H1 (cell line): ENCODE results near the gene CHTF18. TPM values are rescaled to one million over a fixed set of nuclear protein-coding genes. Genes with fewer than 3 reads are reported as not detected.

Source experiments
- CTCF ChIA-PET: fragments of 300-600 bp; sonication (Branson Sonifier 250); formaldehyde crosslinking; loops from one replicate; lab custom pipeline; 2021; ENCODE audit not compliant: partially characterized antibody; lab: Charles Lee
- POLR2A ChIA-PET: fragments of 300-600 bp; sonication (Branson Sonifier 250); formaldehyde crosslinking; loops from one replicate; lab custom pipeline; 2021; ENCODE audit warnings: inconsistent platforms; ENCODE audit not compliant: partially characterized antibody; lab: Charles Lee
- DNase-seq, 2 experiments: peaks; one replicate each; pipeline versions ENCODE4 v3.0.0 to v3.0.0-alpha.2; 2010 to 2022; ENCODE audit warnings: low spot score in 2 of 2, low read depth in 1 of 2, mixed read lengths in 1 of 2
- FAIRE-seq: peaks from 2 replicates; lab custom pipeline; 2011; peaks lifted over from hg19 to GRCh38; lab: Jason Lieb, UNC
- H2AFZ ChIP-seq: 2 replicates; pipeline ENCODE4 v1.8.1; 2012; ENCODE audit warnings: low read length, inconsistent platforms
- H2AK5ac ChIP-seq: 2 replicates; pipeline ENCODE4 v1.6.1; 2013; ENCODE audit warnings: low read depth, low read length
- H2BK120ac ChIP-seq: replicated peaks from 2 replicates; pipeline ENCODE3; 2013; ENCODE audit warnings: low read depth, low read length, inconsistent platforms
- H2BK12ac ChIP-seq: 2 replicates; pipeline ENCODE4 v1.6.1; 2013; ENCODE audit warnings: low read depth, low read length
- H2BK15ac ChIP-seq: 2 replicates; pipeline ENCODE4 v1.6.1; 2013; ENCODE audit warnings: low read length
- H2BK20ac ChIP-seq: 2 replicates; pipeline ENCODE4 v1.6.1; 2013; ENCODE audit warnings: low read length
- H2BK5ac ChIP-seq: 2 replicates; pipeline ENCODE4 v1.6.1; 2013; ENCODE audit warnings: low read depth, low read length
- H3K14ac ChIP-seq: 2 replicates; pipeline ENCODE4 v1.6.1; 2013; ENCODE audit warnings: inconsistent platforms; ENCODE audit not compliant: insufficient read length
- H3K18ac ChIP-seq: 2 replicates; pipeline ENCODE4 v1.6.1; 2013; ENCODE audit warnings: low read length; ENCODE audit errors: extremely low read depth
- H3K23ac ChIP-seq: 2 replicates; pipeline ENCODE4 v1.6.1; 2013; ENCODE audit warnings: inconsistent platforms; ENCODE audit not compliant: insufficient read length
- H3K23me2 ChIP-seq: 2 replicates; pipeline ENCODE4 v1.6.1; 2013; ENCODE audit warnings: low read depth, low read length
- H3K27ac ChIP-seq: 2 replicates; pipeline ENCODE4 v1.6.1; 2011; ENCODE audit warnings: low read depth, low read length, inconsistent platforms
- H3K27me3 ChIP-seq, 4 experiments: replicated peaks in 1 of 4; 1 replicate in 1 of 4; 2 replicates in 3 of 4; pipeline versions ENCODE4 v1.6.1 to v1.8.1; 2011 to 2013; ENCODE audit warnings: low read length in 3 of 4, mild to moderate bottlenecking in 3 of 4, inconsistent platforms in 2 of 4, mixed read lengths in 2 of 4, moderate library complexity in 1 of 4; ENCODE audit not compliant: control insufficient read depth in 3 of 4, insufficient read depth in 3 of 4; ENCODE audit errors: extremely low read depth in 1 of 4
- H3K36me3 ChIP-seq, 4 experiments: 2 replicates each; pipeline versions ENCODE4 v1.6.1 to v1.8.1; 2011 to 2013; ENCODE audit warnings: mild to moderate bottlenecking in 4 of 4, low read length in 3 of 4, moderate library complexity in 2 of 4, control low read depth in 1 of 4, inconsistent platforms in 1 of 4; ENCODE audit not compliant: insufficient read depth in 4 of 4, control insufficient read depth in 2 of 4
- H3K4ac ChIP-seq: replicated peaks from 2 replicates; pipeline ENCODE3; 2013; ENCODE audit warnings: low read length, low read depth, mixed read lengths, inconsistent platforms; ENCODE audit not compliant: insufficient read length
- H3K4me1 ChIP-seq, 4 experiments: replicated peaks in 1 of 4; 1 replicate in 1 of 4; 2 replicates in 3 of 4; pipeline versions ENCODE4 v1.6.1 to v1.8.1; 2011 to 2013; ENCODE audit warnings: low read length in 3 of 4, inconsistent platforms in 2 of 4, mixed read lengths in 1 of 4; ENCODE audit not compliant: insufficient read depth in 4 of 4, control insufficient read depth in 3 of 4
- H3K4me2 ChIP-seq, 2 experiments: 2 replicates each; pipeline versions ENCODE4 v1.6.1 to v1.8.1; 2011 to 2013; ENCODE audit warnings: low read depth in 2 of 2, low read length in 2 of 2, control low read depth in 1 of 2, inconsistent platforms in 1 of 2, mild to moderate bottlenecking in 1 of 2; ENCODE audit not compliant: insufficient read depth in 1 of 2
- H3K4me3 ChIP-seq, 4 experiments: fragments of 200-600, 300-600 bp in 1 of 4; sonication (generic), shearing (Covaris generic), sonication (Bioruptor Twin) in 1 of 4; 2 replicates each; pipeline versions ENCODE4 v1.5.1 to v1.8.1; 2011 to 2016; ENCODE audit warnings: low read length in 4 of 4, low read depth in 3 of 4, control low read depth in 2 of 4, inconsistent platforms in 2 of 4, mild to moderate bottlenecking in 2 of 4, mixed read lengths in 1 of 4, moderate library complexity in 1 of 4; ENCODE audit not compliant: insufficient read depth in 2 of 4; ENCODE audit errors: extremely low read depth in 1 of 4
- H3K56ac ChIP-seq: replicated peaks from 2 replicates; pipeline ENCODE3; 2013; ENCODE audit warnings: low read depth, mild to moderate bottlenecking, mixed read lengths, low read length, inconsistent platforms; ENCODE audit not compliant: insufficient read length
- H3K79me1 ChIP-seq: 2 replicates; pipeline ENCODE4 v1.6.1; 2013; ENCODE audit warnings: low read depth, low read length, control low read depth
- H3K79me2 ChIP-seq, 2 experiments: 2 replicates each; pipeline versions ENCODE4 v1.6.1 to v1.8.1; 2012 to 2013; ENCODE audit warnings: low read length in 2 of 2, mild to moderate bottlenecking in 2 of 2, inconsistent platforms in 1 of 2; ENCODE audit not compliant: insufficient read depth in 2 of 2, control insufficient read depth in 1 of 2
- H3K9ac ChIP-seq, 4 experiments: replicated peaks in 1 of 4; 1 replicate in 1 of 4; 2 replicates in 3 of 4; pipeline versions ENCODE4 v1.6.1 to v1.8.1; 2011 to 2013; ENCODE audit warnings: low read depth in 3 of 4, low read length in 3 of 4, control low read depth in 2 of 4, mild to moderate bottlenecking in 2 of 4, moderate library complexity in 2 of 4, inconsistent platforms in 1 of 4; ENCODE audit errors: extremely low read depth in 1 of 4
- H3K9me3 ChIP-seq, 2 experiments: 2 replicates each; pipeline versions ENCODE4 v1.6.1 to v1.8.1; 2012 to 2013; ENCODE audit warnings: mild to moderate bottlenecking in 2 of 2, moderate library complexity in 2 of 2, control low read depth in 1 of 2, inconsistent platforms in 1 of 2, low read depth in 1 of 2, low read length in 1 of 2, mixed read lengths in 1 of 2; ENCODE audit not compliant: insufficient read depth in 2 of 2
- H4K20me1 ChIP-seq, 2 experiments: replicated peaks in 1 of 2; 2 replicates each; pipeline versions ENCODE3 to v1.8.1; 2011 to 2013; ENCODE audit warnings: inconsistent platforms in 2 of 2, low read length in 2 of 2, mild to moderate bottlenecking in 1 of 2; ENCODE audit not compliant: insufficient read depth in 2 of 2, control insufficient read depth in 1 of 2
- H4K5ac ChIP-seq: 2 replicates; pipeline ENCODE4 v1.6.1; 2013; ENCODE audit warnings: low read length, low read depth, mixed read lengths, inconsistent platforms; ENCODE audit not compliant: insufficient read length
- H4K8ac ChIP-seq: 2 replicates; pipeline ENCODE4 v1.8.0; 2013; ENCODE audit warnings: mild to moderate bottlenecking, moderate library complexity, low read length, inconsistent platforms; ENCODE audit not compliant: insufficient read depth; ENCODE audit errors: extremely low read depth
- H4K91ac ChIP-seq: replicated peaks from 2 replicates; pipeline ENCODE3; 2013; ENCODE audit warnings: low read length, mixed read lengths, inconsistent platforms; ENCODE audit not compliant: insufficient read length
- BACH1 ChIP-seq: IDR thresholded peaks from 2 replicates; pipeline ENCODE4 v1.6.1; 2012; ENCODE audit warnings: low read length, improper control_type of control experiment
- CTBP2 ChIP-seq: IDR thresholded peaks from 2 replicates; pipeline ENCODE4 v1.7.0; 2011; ENCODE audit warnings: borderline replicate concordance, mild to moderate bottlenecking, moderate library complexity, mixed read lengths, low read length; ENCODE audit not compliant: insufficient read depth, insufficient read length
- RBBP5 ChIP-seq: IDR thresholded peaks from 2 replicates; pipeline ENCODE4 v1.7.1; 2012; ENCODE audit warnings: low read depth, mild to moderate bottlenecking, inconsistent platforms, low read length, moderate library complexity, borderline replicate concordance
- TAF1 ChIP-seq: IDR thresholded peaks from 2 replicates; pipeline ENCODE4 v1.6.1; 2011; ENCODE audit warnings: mild to moderate bottlenecking, low read depth, low read length
- YY1 ChIP-seq: IDR thresholded peaks from 2 replicates; pipeline ENCODE4 v1.6.1; 2011; ENCODE audit warnings: low read depth, mild to moderate bottlenecking, low read length
- WGBS, 2 experiments: shearing (Covaris generic) in 1 of 2; methylation state at CpG; one replicate each; pipeline versions ENCODE4 v1.1.6 to v1.1.7; 2013 to 2015; ENCODE audit warnings: low lambda C conversion rate in 2 of 2, mixed read lengths in 2 of 2, inconsistent platforms in 1 of 2, low coverage in 1 of 2, missing lambda C conversion rate in 1 of 2; ENCODE audit not compliant: insufficient replicate concordance in 2 of 2, insufficient coverage in 1 of 2, insufficient read length in 1 of 2; ENCODE audit errors: extremely low coverage in 1 of 2, missing lambda C conversion rate in 1 of 2; 5-methylcytosine and 5-hydroxymethylcytosine counted together
- polyA plus RNA-seq, 7 experiments: library from polyadenylated mRNA; depleted of rRNA in 3 of 7; stranded (reverse) in 5 of 7; unstranded in 2 of 7; fragments of >200 nt in 5 of 7; fragments of 200-250 nt in 2 of 7; gene quantifications; 1 replicate in 5 of 7; 2 replicates in 1 of 7; 4 replicates in 1 of 7; pipeline versions ENCODE4 v1.2.1 to v1.2.3, GENCODE V29; 2011 to 2013; ENCODE audit warnings: missing spikeins in 2 of 7, mixed read lengths in 2 of 7
- total RNA-seq: library from RNA; stranded (reverse); fragmentation: NEBNext Ultra II Directional; extraction: Animal tissue kit (Norgen Biotek cat#: 25700); gene quantifications from 2 replicates; pipeline ENCODE4 v1.2.1, GENCODE V29; 2021

Gene CHTF18
- total and polyA plus RNA-seq, 2 of the 8 experiments (the other 6 are each of a cell fraction or from before 2014, with no cell fraction given): 75.3 to 104 TPM

GRCh38 chr16:797120-797420 lies 8.7 kb downstream of the CHTF18 start:
- no peak overlapping the region for H3K18ac ChIP-seq
- H2BK20ac ChIP-seq: no peak overlapping the region
- no peak overlapping the region for H3K9ac ChIP-seq
- 100% methylated on average over 1 of the region's 2 CpGs; no CpG with 5 or more reads in 1 of the 2 experiments for WGBS, 2 experiments
- H3K36me3 ChIP-seq: peaks cover 0 to 38% (median under 1%) of the 10 kb centered on the region in 4 experiments; a peak in 6 of 8 replicates
- peaks cover 0 to 13% (median 7%) of the 10 kb centered on the region in 4 experiments; a peak in 5 of 7 replicates for H3K27me3 ChIP-seq
- no peak overlapping the region for H2AFZ ChIP-seq
- H2AK5ac ChIP-seq: no peak overlapping the region
- H3K4me1 ChIP-seq: peaks cover 0 to 17% (median 3%) of the 10 kb centered on the region in 4 experiments; a peak in 4 of 7 replicates
- FAIRE-seq (no peak), DNase-seq (peak in 1 of 2 experiments; percentile 83)
- no peak overlapping the region for H2BK120ac ChIP-seq
- H4K5ac ChIP-seq: no peak overlapping the region
- H2BK12ac ChIP-seq: no peak overlapping the region
- TF ChIP-seq CTBP2: no peak
- no peak for TF ChIP-seq BACH1
- no peak for TF ChIP-seq RBBP5
- TF ChIP-seq TAF1: no peak
- TF ChIP-seq YY1: no peak
- no peak overlapping the region for H3K4me3 ChIP-seq
- no peak overlapping the region for H3K23ac ChIP-seq
- no peaks in the 10 kb centered on the region for H3K79me1 ChIP-seq
- H3K27ac ChIP-seq: no peak overlapping the region
- H3K4me2 ChIP-seq: no peak overlapping the region
- H4K20me1 ChIP-seq: peaks cover 5 to 17% of the 10 kb centered on the region in 2 experiments
- POLR2A ChIA-PET: interaction anchor here (1.0 to 1.8 kb wide), 3 partner anchors 9 to 76 kb away, joined by 3 to 5 read pairs (median 3); partner anchors contain the start of genes ANTKMT, CHTF18 and RPUSD1
- CTCF ChIA-PET: interaction anchor here (2.8 kb wide), 1 partner anchor 84 kb away, joined by 11 read pairs; no protein-coding TSS in a partner anchor
- no peak overlapping the region for H2BK5ac ChIP-seq
- H4K8ac ChIP-seq: no peak overlapping the region
- H3K56ac ChIP-seq: no peak overlapping the region
- H3K79me2 ChIP-seq: no peaks in the 10 kb centered on the region
- H3K23me2 ChIP-seq: peaks cover 3% of the 10 kb centered on the region; the same call in 1 of the 2 replicates
- no peak overlapping the region for H2BK15ac ChIP-seq
- H3K9me3 ChIP-seq: no peaks in the 10 kb centered on the region
- H4K91ac ChIP-seq: no peak overlapping the region
- no peak overlapping the region for H3K4ac ChIP-seq
- H3K14ac ChIP-seq: no peak overlapping the region
